ENCODE measurements around the gene CNGA3. TPM values are rescaled to one million over a fixed set of nuclear protein-coding genes. Genes with fewer than 3 reads are reported as not detected.
"Not testable (repeated sequence)": the region's sequence is repeated elsewhere in the genome, so short reads cannot be mapped to it uniquely, and the experiment has no call there.

CNGA3 gene
- total RNA-seq, 1 donor from 2014 or later = not detected

GRCh38 chr2:98390571-98391476 lies 44.6 kb downstream of the CNGA3 start:
- DNase-seq (ENCODE audit: low spot score) = no peak
- intact Hi-C loops (cut with DNase I) = no loop called here

- intact Hi-C loops (cut with DNase I) = no loop called here
- no peak for DNase-seq (ENCODE audit: low spot score)
These were observed 45.5 kb downstream of the CNGA3 start for GRCh38 chr2:98391581-98392270.

GRCh38 chr2:98393354-98393753 lies 47.1 kb downstream of the CNGA3 start:
- intact Hi-C loops (cut with DNase I) = no loop called here
- no peak for DNase-seq (ENCODE audit: low spot score)

- no peak for DNase-seq (ENCODE audit: low spot score)
- intact Hi-C loops (cut with DNase I) = no loop called here
These were observed 48.4 kb downstream of the CNGA3 start for GRCh38 chr2:98394595-98395153.

- DNase-seq (ENCODE audit: low spot score) = no peak
- intact Hi-C loops (cut with DNase I) = no loop called here
These were observed 49.7 kb downstream of the CNGA3 start for GRCh38 chr2:98395977-98396376.

GRCh38 chr2:98396745-98397355 lies 50.6 kb downstream of the CNGA3 start:
- DNase-seq (ENCODE audit: low spot score) = no peak
- intact Hi-C loops (cut with DNase I) = no loop called here

- intact Hi-C loops (cut with DNase I) = no loop called here
- DNase-seq (ENCODE audit: low spot score) = no peak
These were observed 52.9 kb downstream of the CNGA3 start for GRCh38 chr2:98399140-98399539.

- intact Hi-C loops (cut with DNase I) = no loop called here
- no peak for DNase-seq (ENCODE audit: low spot score)
These were observed 57.6 kb downstream of the CNGA3 start for GRCh38 chr2:98403878-98404277.

- no peak for DNase-seq (ENCODE audit: low spot score)
- intact Hi-C loops (cut with DNase I) = no loop called here
These were observed 58.4 kb downstream of the CNGA3 start for GRCh38 chr2:98404556-98405250.

GRCh38 chr2:98405301-98405700 lies 59.0 kb downstream of the CNGA3 start:
- DNase-seq (ENCODE audit: low spot score) = no peak
- intact Hi-C loops (cut with DNase I) = no loop called here

- no peak for DNase-seq (ENCODE audit: low spot score)
- intact Hi-C loops (cut with DNase I) = no loop called here
These were observed 61.9 kb downstream of the CNGA3 start for GRCh38 chr2:98408155-98408554.

GRCh38 chr2:98412751-98413458 lies 66.6 kb downstream of the CNGA3 start:
- DNase-seq (ENCODE audit: low spot score) = no peak
- intact Hi-C loops (cut with DNase I) = loop anchor here (5.0 to 10.0 kb wide), 3 partner anchors 152 to 422 kb away; no protein-coding TSS in a partner anchor

GRCh38 chr2:98414246-98414645 lies 68.0 kb downstream of the CNGA3 start:
- intact Hi-C loops (cut with DNase I) = loop anchor here (5.0 to 10.0 kb wide), 3 partner anchors 151 to 421 kb away; no protein-coding TSS in a partner anchor
- DNase-seq (ENCODE audit: low spot score) = not testable (repeated sequence)

GRCh38 chr2:98415719-98416248 lies 69.5 kb downstream of the CNGA3 start:
- not testable (repeated sequence) for DNase-seq (ENCODE audit: low spot score)
- intact Hi-C loops (cut with DNase I) = loop anchor here (10.0 kb wide), 2 partner anchors 149 to 419 kb away; no protein-coding TSS in a partner anchor

GRCh38 chr2:98416383-98417159 lies 70.3 kb downstream of the CNGA3 start:
- no peak for DNase-seq (ENCODE audit: low spot score)
- intact Hi-C loops (cut with DNase I) = loop anchor here (10.0 kb wide), 2 partner anchors 148 to 418 kb away; no protein-coding TSS in a partner anchor

GRCh38 chr2:98419544-98419943 lies 73.3 kb downstream of the CNGA3 start:
- intact Hi-C loops (cut with DNase I) = loop anchor here (10.0 kb wide), 2 partner anchors 145 to 415 kb away; no protein-coding TSS in a partner anchor
- no peak for DNase-seq (ENCODE audit: low spot score)

- intact Hi-C loops (cut with DNase I) = loop anchor here (10.0 kb wide), 2 partner anchors 145 to 415 kb away; no protein-coding TSS in a partner anchor
- no peak for DNase-seq (ENCODE audit: low spot score)
These were observed 73.9 kb downstream of the CNGA3 start for GRCh38 chr2:98419977-98420725.

All from cardiac septum (tissue), 1 donor.